Sigmoid colon (tissue), 7 donors: ENCODE results near the gene ELF4. TPM values are rescaled to one million over a fixed set of nuclear protein-coding genes. Genes with fewer than 3 reads are reported as not detected.

Source experiments
- DNase-seq: peaks from one replicate; pipeline ENCODE4 v3.0.0-alpha.2; 2019
- H3K27ac ChIP-seq, 4 donors: fragments of 200-600 bp; sonication (generic); one replicate each; pipeline ENCODE4 v1.5.1; 2016 to 2019; ENCODE audit warnings: mild to moderate bottlenecking in 1 of 4
- H3K27me3 ChIP-seq, 3 donors: fragments of 200-600 bp; sonication (generic); one replicate each; pipeline ENCODE4 v1.5.1; 2019; ENCODE audit warnings: mild to moderate bottlenecking in 1 of 3
- H3K36me3 ChIP-seq, 4 donors: fragments of 200-600 bp; sonication (generic); one replicate each; pipeline ENCODE4 v1.5.1; 2016 to 2019
- H3K4me1 ChIP-seq, 4 donors: fragments of 200-600 bp; sonication (generic); one replicate each; pipeline ENCODE4 v1.5.1; 2017 to 2019
- H3K4me3 ChIP-seq, 4 donors: fragments of 200-600 bp; sonication (generic); one replicate each; pipeline ENCODE4 v1.5.1; 2017 to 2019; ENCODE audit warnings: mild to moderate bottlenecking in 2 of 4, moderate library complexity in 1 of 4
- H3K9me3 ChIP-seq, 4 donors: fragments of 200-600 bp in 3 of 4; sonication (generic) in 3 of 4; one replicate each; pipeline versions ENCODE4 v1.5.1 to v1.6.1; 2013 to 2019
- CTCF ChIP-seq, 4 experiments: fragments of 450-650 bp in 3 of 4; fragments of 200-600 bp in 1 of 4; IDR thresholded peaks; one replicate each; pipeline ENCODE4 v1.5.1; 2016 to 2019; ENCODE audit warnings: antibody characterized with exemption in 4 of 4, mild to moderate bottlenecking in 3 of 4, moderate library complexity in 2 of 4
- EP300 ChIP-seq, 4 donors: sonication (generic); formaldehyde crosslinking; IDR thresholded peaks; one replicate each; pipeline ENCODE4 v1.6.1; 2017; ENCODE audit warnings: antibody characterized with exemption in 4 of 4
- POLR2A ChIP-seq, 2 donors: fragments of 450-650 bp; IDR thresholded peaks; one replicate each; pipeline ENCODE4 v1.6.1; 2016; ENCODE audit warnings: antibody characterized with exemption in 2 of 2, mild to moderate bottlenecking in 2 of 2, moderate library complexity in 2 of 2
- POLR2AphosphoS5 ChIP-seq, 4 donors: sonication (generic); formaldehyde crosslinking; IDR thresholded peaks; one replicate each; pipeline ENCODE4 v1.6.1; 2017; ENCODE audit warnings: antibody characterized with exemption in 4 of 4
- WGBS, 2 donors: extraction: QIAGEN DNeasy Blood & Tissue Kit; methylation state at CpG; one replicate each; pipeline ENCODE4 v1.1.7; 2013; 5-methylcytosine and 5-hydroxymethylcytosine counted together
- intact Hi-C: fragments of 100-400 bp; cut with DNase I; formaldehyde crosslinking; loops from one replicate; pipeline ENCODE4 v1.15.1; 2023
- polyA plus RNA-seq, 3 donors: library from polyadenylated mRNA; stranded (reverse); fragments of 200-250 nt; gene quantifications; one replicate each; pipeline ENCODE4 v1.2.3, GENCODE V29; 2013
- total RNA-seq, 4 donors: library from RNA; depleted of rRNA; stranded (reverse); fragments of >200 nt; gene quantifications; one replicate each; pipeline ENCODE4 v1.1.0, GENCODE V29; 2016
- donor health status: healthy with polysubstance abuse.
- donor health status: Bipolar disorder and iron deficiency.
- donor health status: healthy.

The ELF4 gene
- total and polyA plus RNA-seq, 7 donors, result 4.6 to 25.9 (median 7.8) TPM

DNA sequence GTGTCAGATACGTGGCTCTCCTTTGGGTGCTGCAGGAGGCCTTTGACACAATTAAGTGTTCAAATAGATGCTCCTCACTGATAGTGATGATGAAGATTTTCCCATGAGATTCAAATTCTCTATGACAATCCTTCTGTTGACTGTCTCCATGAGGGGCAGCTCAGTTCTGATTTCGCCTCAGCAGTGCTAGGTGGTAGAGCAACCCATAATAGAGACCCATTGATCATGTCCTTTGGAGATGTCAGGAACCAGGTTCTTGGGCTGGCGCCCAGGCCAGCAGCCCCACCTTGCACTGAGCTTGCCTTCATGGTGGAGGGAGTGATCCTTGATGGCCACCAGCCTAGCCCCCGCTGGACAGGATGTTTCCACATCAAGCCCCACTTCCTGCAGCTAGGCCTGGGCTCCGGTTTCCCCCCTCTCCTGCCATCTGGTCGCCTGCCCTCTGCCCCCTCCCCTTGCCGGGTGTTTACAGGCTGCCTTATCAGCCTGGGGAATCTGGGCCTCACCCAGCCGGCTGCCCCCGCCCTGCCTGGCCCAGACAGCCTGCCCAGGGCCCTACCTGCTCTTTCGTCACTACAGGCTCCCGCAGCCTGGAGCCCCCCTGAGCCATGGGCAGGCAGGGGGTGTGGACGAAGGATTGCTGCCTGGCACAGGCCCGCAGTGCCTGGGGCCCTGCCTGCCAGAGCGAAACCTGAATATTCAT, 12.6 kb downstream of the ELF4 start:
- intact Hi-C loops, result no loop called here
- no peaks in the 10 kb centered on the region for H3K27me3 ChIP-seq
- WGBS, 2 donors, result 10 to 39% methylated on average over 14 of the region's 14 CpGs
- peak overlapping the region in 1 of 4 donors; percentile 27 for H3K27ac ChIP-seq
- no peak overlapping the region for H3K4me3 ChIP-seq
- no peaks in the 10 kb centered on the region for H3K36me3 ChIP-seq
- H3K9me3 ChIP-seq, result no peaks in the 10 kb centered on the region
- TF ChIP-seq POLR2A (IDR thresholded peaks at IDR 0.05), result no peak
- TF ChIP-seq CTCF (IDR thresholded peaks at IDR 0.05), result no peak
- TF ChIP-seq POLR2AphosphoS5 (IDR thresholded peaks at IDR 0.05), result no peak
- no peak for TF ChIP-seq EP300 (IDR thresholded peaks at IDR 0.05)
- no peak for DNase-seq
- no peaks in the 10 kb centered on the region for H3K4me1 ChIP-seq

GRCh38 chrX:130095249-130096030, 14.9 kb downstream of the ELF4 start:
- no peak for DNase-seq
- WGBS, 2 donors, result 67 to 84% methylated on average over 6 of the region's 6 CpGs
- H3K36me3 ChIP-seq, result no peaks in the 10 kb centered on the region
- H3K4me1 ChIP-seq, result no peaks in the 10 kb centered on the region
- H3K4me3 ChIP-seq, result no peak overlapping the region
- H3K9me3 ChIP-seq, result no peaks in the 10 kb centered on the region
- no peak for TF ChIP-seq CTCF (IDR thresholded peaks at IDR 0.05)
- TF ChIP-seq EP300 (IDR thresholded peaks at IDR 0.05), result no peak
- no peak for TF ChIP-seq POLR2A (IDR thresholded peaks at IDR 0.05)
- TF ChIP-seq POLR2AphosphoS5 (IDR thresholded peaks at IDR 0.05), result no peak
- intact Hi-C loops, result no loop called here
- H3K27me3 ChIP-seq, result no peaks in the 10 kb centered on the region
- H3K27ac ChIP-seq, result no peak overlapping the region

DNA sequence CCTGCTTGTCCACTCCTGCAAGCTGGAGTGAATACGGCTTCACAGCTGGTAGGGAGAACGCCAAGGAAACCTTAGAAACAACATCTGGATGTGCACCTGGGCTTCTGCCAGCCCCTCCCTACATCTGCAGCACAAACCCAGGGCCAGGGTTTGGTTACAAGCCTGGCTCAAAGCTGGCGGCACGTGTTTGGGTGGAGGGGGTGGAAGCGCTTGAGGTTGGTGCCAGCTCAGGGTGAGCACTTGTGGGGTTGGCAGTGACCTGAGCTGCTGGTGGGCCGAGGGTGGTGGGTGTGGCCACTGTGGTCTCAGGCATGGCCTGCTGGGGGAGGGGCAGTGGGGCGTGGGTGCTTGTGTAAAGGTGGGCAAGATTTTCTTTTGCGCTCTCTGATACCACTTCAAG, 15.6 kb downstream of the ELF4 start:
- Histone ChIP-seq H3K4me3 (no peak overlapping the region), H3K9me3 (no peaks in the 10 kb centered on the region), H3K27ac (no peak overlapping the region), H3K27me3 (no peaks in the 10 kb centered on the region), H3K36me3 (no peaks in the 10 kb centered on the region), H3K4me1 (no peaks in the 10 kb centered on the region)
- 41 to 50% methylated on average over 8 of the region's 8 CpGs for WGBS, 2 donors
- intact Hi-C loops, result no loop called here
- TF ChIP-seq EP300 (IDR thresholded peaks at IDR 0.05) (no peak), POLR2A (IDR thresholded peaks at IDR 0.05) (no peak), CTCF (IDR thresholded peaks at IDR 0.05) (no peak), POLR2AphosphoS5 (IDR thresholded peaks at IDR 0.05) (no peak)
- DNase-seq, result no peak

GRCh38 chrX:130093271-130093670, 17.0 kb downstream of the ELF4 start:
- DNase-seq, result no peak
- Histone ChIP-seq H3K36me3 (no peaks in the 10 kb centered on the region), H3K27ac (no peak overlapping the region), H3K9me3 (no peaks in the 10 kb centered on the region), H3K27me3 (no peaks in the 10 kb centered on the region), H3K4me3 (no peak overlapping the region), H3K4me1 (no peaks in the 10 kb centered on the region)
- intact Hi-C loops, result no loop called here
- WGBS, 2 donors, result 26 to 61% methylated on average over 2 of the region's 2 CpGs
- no peak for TF ChIP-seq CTCF (IDR thresholded peaks at IDR 0.05)
- TF ChIP-seq EP300 (IDR thresholded peaks at IDR 0.05), result no peak
- no peak for TF ChIP-seq POLR2AphosphoS5 (IDR thresholded peaks at IDR 0.05)
- TF ChIP-seq POLR2A (IDR thresholded peaks at IDR 0.05), result no peak
